HepG2 (cell line): ENCODE results near the gene FRMD8. TPM values are rescaled to one million over a fixed set of nuclear protein-coding genes. Genes with fewer than 3 reads are reported as not detected.

Source experiments
- MXD4 ChIP-seq: IDR thresholded peaks from 2 replicates; pipeline ENCODE4 v1.6.1; 2016; ENCODE audit warnings: mild to moderate bottlenecking, missing biosample characterization, missing genetic modification reagents
- NR2F6 ChIP-seq, 2 experiments: IDR thresholded peaks; 2 replicates each; pipeline ENCODE4 v1.6.1; 2016; ENCODE audit warnings: antibody characterized with exemption in 1 of 2, mild to moderate bottlenecking in 1 of 2
- SETDB1 ChIP-seq: sonication (generic); formaldehyde crosslinking; IDR thresholded peaks from 2 replicates; pipeline ENCODE4 v1.5.1; 2020; ENCODE audit warnings: missing genetic modification reagents, mild to moderate bottlenecking, borderline replicate concordance
- SP5 ChIP-seq: IDR thresholded peaks from 2 replicates; pipeline ENCODE4 v1.6.1; 2016; ENCODE audit warnings: low read depth, borderline replicate concordance
- U2AF1 ChIP-seq: fragments of 200-400 bp; formaldehyde crosslinking; optimal IDR thresholded peaks from 2 replicates; pipeline ENCODE3; 2017; ENCODE audit warnings: mild to moderate bottlenecking, low read depth, low read length
- ZNF263 ChIP-seq: sonication (generic); formaldehyde crosslinking; IDR thresholded peaks from 2 replicates; pipeline ENCODE4 v1.4.0; 2020; ENCODE audit warnings: missing genetic modification reagents
- polyA plus RNA-seq, 8 experiments: library from polyadenylated mRNA; depleted of rRNA in 3 of 8; stranded (reverse) in 7 of 8; unstranded in 1 of 8; fragments of >200 nt; fragmentation: Illumina TruSeq in 4 of 8; extraction: Trizol in 4 of 8; gene quantifications; 2 replicates each; pipeline versions ENCODE4 v1.2.1 to v1.2.3, GENCODE V29; 2011 to 2016; ENCODE audit warnings: low read depth in 4 of 8, missing spikeins in 1 of 8, mixed read lengths in 1 of 8; ENCODE audit not compliant: insufficient read depth in 1 of 8
- total RNA-seq, 5 experiments: library from RNA; depleted of rRNA; stranded (reverse); fragments of >200 nt; fragmentation: Illumina TruSeq; extraction: Trizol; gene quantifications; 2 replicates each; pipeline ENCODE4 v1.2.3, GENCODE V29; 2016; ENCODE audit warnings: low read depth in 1 of 5
- TF ChIP-seq, protein P1 (sequence below): sonication (generic); formaldehyde crosslinking; IDR thresholded peaks from 2 replicates; pipeline ENCODE4 v1.9.0; 2022; ENCODE audit warnings: low read depth, missing genetic modification reagents
- TF ChIP-seq, protein P2 (sequence below), 2 experiments: sonication (generic) in 1 of 2; formaldehyde crosslinking in 1 of 2; IDR thresholded peaks; 2 replicates each; pipeline versions ENCODE4 v1.4.0 to v1.6.1; 2016 to 2020; ENCODE audit warnings: borderline replicate concordance in 1 of 2, low read depth in 1 of 2, mild to moderate bottlenecking in 1 of 2, missing genetic modification reagents in 1 of 2
- TF ChIP-seq, protein P3 (sequence below): sonication (generic); formaldehyde crosslinking; conservative IDR thresholded peaks from 2 replicates; pipeline ENCODE4 v1.4.0; 2020; ENCODE audit warnings: missing genetic modification reagents

Gene FRMD8
- total and polyA plus RNA-seq, 2 of the 13 experiments (the other 11 are each of a cell fraction or from before 2014, with no cell fraction given), result 5.8 to 20.6 TPM

DNA sequence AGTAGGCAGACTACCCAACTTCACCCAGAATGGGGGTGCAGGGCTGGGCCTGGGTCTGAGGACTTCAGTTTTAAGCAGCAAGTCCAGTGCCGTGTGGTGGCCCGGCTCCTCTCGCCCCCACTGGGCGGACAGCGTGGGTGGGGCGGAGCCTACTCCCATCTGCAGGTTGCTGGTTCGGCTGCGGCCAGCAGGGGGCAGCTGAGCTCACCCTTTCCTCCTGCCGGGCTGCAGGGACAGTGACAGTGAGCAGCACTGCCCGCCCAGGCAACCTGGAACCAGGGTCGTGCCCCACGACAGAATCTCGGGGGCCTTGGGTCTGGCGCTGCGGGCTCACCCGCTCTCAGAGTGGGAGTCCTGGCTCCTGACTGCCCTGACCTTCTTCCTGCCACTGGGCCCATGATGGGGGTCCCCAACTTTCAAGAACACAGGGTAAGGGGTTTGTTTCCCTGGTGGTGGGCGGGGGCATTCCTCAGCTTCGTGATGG is 29.9 kb downstream of the FRMD8 start (continued):
- TF ChIP-seq NR2F6 (IDR thresholded peaks at IDR 0.05) (no peak; the same call in 1 of the 2 replicates), NR2F6 (CRISPR knock-in tag; IDR thresholded peaks at IDR 0.05) (peak; percentile 73), ZNF263 (CRISPR knock-in tag) (peak; percentile 64; the same call in 1 of the 2 replicates), U2AF1 (peak; percentile 44), SP5 (CRISPR knock-in tag) (peak; percentile 56; the same call in 1 of the 2 replicates), SETDB1 (CRISPR knock-in tag) (no peak), MXD4 (CRISPR knock-in tag) (peak; percentile 62; the same call in 1 of the 2 replicates)
- TF ChIP-seq, protein P1, sequence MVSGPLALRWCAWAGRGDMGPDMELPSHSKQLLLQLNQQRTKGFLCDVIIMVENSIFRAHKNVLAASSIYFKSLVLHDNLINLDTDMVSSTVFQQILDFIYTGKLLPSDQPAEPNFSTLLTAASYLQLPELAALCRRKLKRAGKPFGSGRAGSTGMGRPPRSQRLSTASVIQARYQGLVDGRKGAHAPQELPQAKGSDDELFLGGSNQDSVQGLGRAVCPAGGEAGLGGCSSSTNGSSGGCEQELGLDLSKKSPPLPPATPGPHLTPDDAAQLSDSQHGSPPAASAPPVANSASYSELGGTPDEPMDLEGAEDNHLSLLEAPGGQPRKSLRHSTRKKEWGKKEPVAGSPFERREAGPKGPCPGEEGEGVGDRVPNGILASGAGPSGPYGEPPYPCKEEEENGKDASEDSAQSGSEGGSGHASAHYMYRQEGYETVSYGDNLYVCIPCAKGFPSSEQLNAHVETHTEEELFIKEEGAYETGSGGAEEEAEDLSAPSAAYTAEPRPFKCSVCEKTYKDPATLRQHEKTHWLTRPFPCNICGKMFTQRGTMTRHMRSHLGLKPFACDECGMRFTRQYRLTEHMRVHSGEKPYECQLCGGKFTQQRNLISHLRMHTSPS (CRISPR knock-in tag), result peak; percentile 68; the same call in 1 of the 2 replicates
- TF ChIP-seq, protein P2, sequence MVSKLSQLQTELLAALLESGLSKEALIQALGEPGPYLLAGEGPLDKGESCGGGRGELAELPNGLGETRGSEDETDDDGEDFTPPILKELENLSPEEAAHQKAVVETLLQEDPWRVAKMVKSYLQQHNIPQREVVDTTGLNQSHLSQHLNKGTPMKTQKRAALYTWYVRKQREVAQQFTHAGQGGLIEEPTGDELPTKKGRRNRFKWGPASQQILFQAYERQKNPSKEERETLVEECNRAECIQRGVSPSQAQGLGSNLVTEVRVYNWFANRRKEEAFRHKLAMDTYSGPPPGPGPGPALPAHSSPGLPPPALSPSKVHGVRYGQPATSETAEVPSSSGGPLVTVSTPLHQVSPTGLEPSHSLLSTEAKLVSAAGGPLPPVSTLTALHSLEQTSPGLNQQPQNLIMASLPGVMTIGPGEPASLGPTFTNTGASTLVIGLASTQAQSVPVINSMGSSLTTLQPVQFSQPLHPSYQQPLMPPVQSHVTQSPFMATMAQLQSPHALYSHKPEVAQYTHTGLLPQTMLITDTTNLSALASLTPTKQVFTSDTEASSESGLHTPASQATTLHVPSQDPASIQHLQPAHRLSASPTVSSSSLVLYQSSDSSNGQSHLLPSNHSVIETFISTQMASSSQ (IDR thresholded peaks at IDR 0.05; ENCODE audit: low read depth), result no peak
- TF ChIP-seq, protein P2 (CRISPR knock-in tag; IDR thresholded peaks at IDR 0.05; ENCODE audit: borderline replicate concordance), result peak; percentile 48; the same call in 1 of the 2 replicates
- TF ChIP-seq, protein P3, sequence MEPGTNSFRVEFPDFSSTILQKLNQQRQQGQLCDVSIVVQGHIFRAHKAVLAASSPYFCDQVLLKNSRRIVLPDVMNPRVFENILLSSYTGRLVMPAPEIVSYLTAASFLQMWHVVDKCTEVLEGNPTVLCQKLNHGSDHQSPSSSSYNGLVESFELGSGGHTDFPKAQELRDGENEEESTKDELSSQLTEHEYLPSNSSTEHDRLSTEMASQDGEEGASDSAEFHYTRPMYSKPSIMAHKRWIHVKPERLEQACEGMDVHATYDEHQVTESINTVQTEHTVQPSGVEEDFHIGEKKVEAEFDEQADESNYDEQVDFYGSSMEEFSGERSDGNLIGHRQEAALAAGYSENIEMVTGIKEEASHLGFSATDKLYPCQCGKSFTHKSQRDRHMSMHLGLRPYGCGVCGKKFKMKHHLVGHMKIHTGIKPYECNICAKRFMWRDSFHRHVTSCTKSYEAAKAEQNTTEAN (CRISPR knock-in tag), result 0 out of 2 replicates have a peak, but pooled peaks have one; percentile 22
